Urinary bladder (tissue), 4 donors: ENCODE data around the gene GPR61. TPM values are rescaled to one million over a fixed set of nuclear protein-coding genes. Genes with fewer than 3 reads are reported as not detected.

ENCODE experiments used
- DNase-seq: peaks from one replicate; pipeline ENCODE4 v3.0.0-alpha.2; 2015; ENCODE audit errors: extremely low spot score
- H3K27ac ChIP-seq: one replicate; pipeline ENCODE4 v1.5.1; 2013; ENCODE audit warnings: low read depth, mild to moderate bottlenecking, moderate library complexity
- H3K36me3 ChIP-seq: one replicate; pipeline ENCODE4 v1.6.1; 2013; ENCODE audit warnings: mild to moderate bottlenecking, moderate library complexity; ENCODE audit not compliant: insufficient read depth
- H3K4me1 ChIP-seq: one replicate; pipeline ENCODE4 v1.6.1; 2013; ENCODE audit warnings: mild to moderate bottlenecking, moderate library complexity; ENCODE audit not compliant: insufficient read depth
- H3K4me3 ChIP-seq: one replicate; pipeline ENCODE4 v1.5.1; 2013; ENCODE audit warnings: low read depth, low read length
- WGBS: extraction: QIAGEN DNeasy Blood & Tissue Kit; methylation state at CpG from one replicate; pipeline ENCODE4 v1.1.7; 2013; 5-methylcytosine and 5-hydroxymethylcytosine counted together
- polyA plus RNA-seq: library from polyadenylated mRNA; stranded (reverse); fragments of 200-250 nt; gene quantifications from one replicate; pipeline ENCODE4 v1.2.3, GENCODE V29; 2013
- total RNA-seq: library from RNA; depleted of rRNA; stranded (reverse); fragments of >200 nt; gene quantifications from one replicate; pipeline ENCODE4 v1.2.3, GENCODE V29; 2014
- donor health status: healthy with polysubstance abuse.
- donor health status: healthy.

Gene GPR61
- total and polyA plus RNA-seq, 2 donors = 0.11 TPM; not detected in 1

DNA sequence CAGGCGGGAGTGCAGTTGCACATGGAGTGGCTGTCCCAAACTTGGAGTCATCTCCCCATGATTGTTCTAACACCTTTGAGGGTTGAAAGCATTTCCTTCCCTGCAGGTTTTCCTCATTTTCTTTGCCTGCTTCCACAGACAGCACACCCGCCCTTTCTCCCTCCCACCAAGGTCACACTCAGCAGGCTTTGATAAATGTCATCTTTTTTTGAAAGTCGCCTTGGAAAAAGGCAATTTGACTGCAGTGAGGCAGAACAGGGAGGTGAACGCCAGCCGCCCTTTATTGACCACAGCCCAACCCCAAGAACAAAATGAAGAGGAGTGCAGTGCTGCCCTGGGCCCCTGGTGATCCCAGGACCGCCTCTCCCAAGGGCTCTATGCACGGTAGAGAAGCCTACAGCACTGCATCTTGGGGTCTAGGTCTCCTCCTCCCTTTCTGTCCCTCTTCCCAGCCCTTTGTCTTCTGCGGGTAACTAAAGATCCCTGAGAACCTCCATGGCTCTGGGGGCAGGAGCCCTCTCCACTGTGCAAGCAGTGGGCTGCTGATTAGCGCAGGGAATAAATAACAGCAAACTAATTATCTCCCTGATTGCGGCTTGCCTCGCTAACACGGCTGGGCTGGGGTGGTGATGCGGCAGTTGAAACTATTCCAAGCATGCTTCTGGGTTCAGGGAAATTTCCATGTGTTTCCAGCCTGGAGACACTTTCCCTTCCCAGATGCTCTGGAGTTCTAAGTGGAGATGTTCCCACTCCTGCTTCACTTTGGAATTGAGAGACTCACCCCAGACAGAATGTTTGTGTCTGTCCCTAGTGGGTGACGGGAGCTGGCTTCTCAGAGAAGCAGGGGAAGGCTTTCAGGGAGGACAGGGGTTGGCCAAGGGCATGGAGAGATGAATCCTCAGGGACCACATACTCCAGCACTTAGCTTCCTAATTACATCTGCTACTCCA is 18.4 kb upstream of the GPR61 start:
- H3K4me3 ChIP-seq = no peak overlapping the region
- no peak overlapping the region for H3K27ac ChIP-seq
- no peak for DNase-seq
- no peaks in the 10 kb centered on the region for H3K4me1 ChIP-seq
- WGBS = 60% methylated on average over 14 of the region's 14 CpGs
- no peaks in the 10 kb centered on the region for H3K36me3 ChIP-seq

DNA sequence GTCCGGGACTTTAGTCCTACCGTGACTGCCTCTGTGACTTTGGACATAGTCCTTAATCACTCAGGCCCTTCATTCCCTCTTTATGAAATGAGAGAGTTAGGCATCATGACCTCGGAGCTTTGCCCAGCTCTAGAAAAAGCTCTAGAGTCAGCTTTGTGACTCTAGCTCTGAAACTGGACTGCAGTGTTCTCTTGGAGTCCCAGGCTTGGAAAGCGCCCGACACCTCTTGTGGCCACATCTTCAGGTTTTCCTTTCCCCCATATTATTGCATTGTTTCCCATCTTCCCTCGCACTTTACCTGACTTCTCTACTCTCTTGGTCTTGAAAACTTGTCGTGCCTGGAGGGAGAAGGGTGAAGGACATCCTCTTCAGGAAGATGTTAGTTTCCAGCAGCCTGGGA is 17.6 kb upstream of the GPR61 start:
- WGBS = 90% methylated on average over 7 of the region's 7 CpGs
- H3K36me3 ChIP-seq = no peaks in the 10 kb centered on the region
- no peak overlapping the region for H3K27ac ChIP-seq
- H3K4me1 ChIP-seq = no peaks in the 10 kb centered on the region
- no peak overlapping the region for H3K4me3 ChIP-seq
- no peak for DNase-seq

DNA sequence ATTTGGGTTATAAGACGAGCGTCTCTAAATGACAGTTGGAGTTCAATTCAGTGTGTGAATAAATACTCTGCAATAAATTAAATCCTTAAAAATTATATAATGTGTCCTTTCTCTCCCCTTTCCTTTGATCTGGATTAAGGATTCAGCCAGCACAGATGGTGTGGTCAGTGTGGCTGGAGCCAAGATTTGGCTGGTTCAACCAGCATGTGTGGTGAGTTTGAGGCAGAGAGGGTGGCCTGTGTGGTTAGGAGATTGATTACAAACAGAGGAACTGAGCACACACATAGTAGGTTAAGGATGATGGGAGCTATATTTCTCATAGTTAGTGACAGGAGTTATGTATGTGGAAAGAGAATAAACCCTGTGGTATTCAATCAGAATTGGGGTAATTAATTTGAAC is 16.0 kb upstream of the GPR61 start:
- 84% methylated on average over 2 of the region's 2 CpGs for WGBS
- H3K4me3 ChIP-seq = no peak overlapping the region
- DNase-seq = no peak

DNA sequence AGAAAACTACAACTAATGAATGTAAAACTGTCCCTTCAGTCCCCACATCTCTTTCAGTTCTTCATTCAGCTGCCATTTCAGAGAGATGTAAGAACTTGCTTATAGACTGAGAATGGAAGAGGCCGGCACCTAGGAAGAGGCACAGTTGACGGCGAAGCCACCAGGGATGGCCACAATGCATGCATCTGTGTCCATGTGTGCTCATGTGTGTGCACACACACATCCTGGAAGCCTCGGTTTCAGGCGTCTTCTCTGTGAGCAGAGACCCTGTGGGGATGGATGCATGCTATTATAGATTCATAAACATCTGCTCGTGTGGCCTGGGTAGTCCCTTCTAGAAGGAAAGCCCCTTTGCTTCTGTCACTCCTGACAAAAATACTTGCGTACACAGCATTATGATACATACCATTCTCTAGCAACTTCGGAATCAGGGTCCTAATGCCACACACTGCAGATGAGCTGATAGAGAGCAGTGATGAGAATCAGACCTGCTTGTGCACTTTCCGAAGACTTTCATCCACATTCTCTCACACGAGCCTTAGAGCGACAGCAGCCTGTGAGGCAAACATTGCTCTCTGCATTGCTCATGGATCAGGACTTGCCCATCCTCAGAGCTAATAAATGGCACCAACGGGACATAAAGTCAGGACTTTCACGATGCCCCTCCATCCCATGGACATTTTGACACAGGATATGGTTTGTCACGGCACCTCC is 12.4 kb upstream of the GPR61 start:
- no peak overlapping the region for H3K27ac ChIP-seq
- 64% methylated on average over 14 of the region's 14 CpGs for WGBS
- no peak for DNase-seq
- H3K4me1 ChIP-seq = no peaks in the 10 kb centered on the region
- no peak overlapping the region for H3K4me3 ChIP-seq
- H3K36me3 ChIP-seq = no peaks in the 10 kb centered on the region

More for the DNA sequence above, 16.0 kb upstream of the GPR61 start:
- Histone ChIP-seq H3K27ac (no peak overlapping the region), H3K36me3 (no peaks in the 10 kb centered on the region), H3K4me1 (no peaks in the 10 kb centered on the region)

DNA sequence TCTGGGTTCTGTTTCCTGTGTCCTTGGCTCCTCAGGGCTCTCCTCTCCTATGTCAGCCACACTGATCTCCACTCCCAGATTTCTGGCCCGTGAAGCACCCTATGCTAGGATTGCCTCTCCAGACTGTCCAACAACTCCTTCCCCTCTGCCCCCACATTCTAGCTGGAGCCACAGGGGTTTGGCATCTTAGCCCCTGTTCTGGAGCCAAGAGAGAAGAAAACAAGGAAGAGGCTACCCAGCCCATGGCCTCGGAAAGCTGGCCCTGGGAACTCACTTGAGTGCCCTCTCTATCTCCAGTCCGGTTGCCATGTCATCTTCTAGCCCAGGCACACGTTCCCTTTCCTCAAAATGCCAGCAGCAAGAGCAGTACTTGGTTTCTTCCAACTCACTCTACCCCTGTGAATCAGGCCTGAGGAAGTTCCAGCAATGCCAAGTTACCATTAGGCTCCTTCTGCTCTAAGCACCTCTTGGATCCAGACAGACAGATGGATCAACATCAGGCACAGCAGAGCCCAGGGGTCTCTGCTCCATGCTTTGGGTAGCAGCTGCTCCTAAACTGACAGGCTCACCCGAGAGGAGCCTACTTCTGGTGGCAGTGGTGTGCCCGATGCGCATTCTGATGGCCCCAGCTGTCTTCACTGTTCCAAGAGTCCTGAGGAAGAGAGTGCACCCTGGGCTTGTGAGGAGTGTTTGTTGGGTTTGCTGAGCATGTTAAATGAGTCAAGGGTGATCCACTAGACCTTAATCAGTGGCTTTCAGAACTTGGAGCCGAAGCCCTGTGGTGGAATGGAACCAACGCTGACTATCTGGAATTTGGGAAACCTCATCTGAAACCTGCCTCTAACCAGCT is 11.6 kb upstream of the GPR61 start:
- Histone ChIP-seq H3K4me1 (no peaks in the 10 kb centered on the region), H3K36me3 (no peaks in the 10 kb centered on the region), H3K27ac (no peak overlapping the region), H3K4me3 (no peak overlapping the region)
- WGBS = 87% methylated on average over 9 of the region's 9 CpGs
- no peak for DNase-seq

DNA sequence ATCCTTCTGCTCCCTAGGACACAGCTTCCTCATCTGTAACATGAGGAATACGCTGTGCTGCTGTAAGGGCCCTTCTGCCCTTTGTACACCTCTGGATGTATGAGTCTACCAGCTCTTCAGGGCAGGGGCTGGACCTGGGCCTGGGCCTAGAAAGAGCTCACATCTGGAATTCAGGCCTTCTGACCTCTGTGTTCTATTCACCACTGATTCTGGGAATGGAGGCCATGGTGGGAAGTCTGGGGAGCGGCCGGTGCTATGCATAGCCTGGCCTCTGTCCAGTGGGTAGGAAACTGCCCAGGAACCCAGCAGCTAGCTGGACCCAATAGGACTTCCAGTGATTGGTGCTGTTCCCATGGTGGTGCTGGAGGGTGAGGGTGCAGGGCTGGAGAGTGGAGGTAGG is 11.0 kb upstream of the GPR61 start:
- 87% methylated on average over 3 of the region's 3 CpGs for WGBS
- no peaks in the 10 kb centered on the region for H3K4me1 ChIP-seq
- no peak overlapping the region for H3K27ac ChIP-seq
- H3K36me3 ChIP-seq = no peaks in the 10 kb centered on the region
- no peak overlapping the region for H3K4me3 ChIP-seq
- DNase-seq = no peak

DNA sequence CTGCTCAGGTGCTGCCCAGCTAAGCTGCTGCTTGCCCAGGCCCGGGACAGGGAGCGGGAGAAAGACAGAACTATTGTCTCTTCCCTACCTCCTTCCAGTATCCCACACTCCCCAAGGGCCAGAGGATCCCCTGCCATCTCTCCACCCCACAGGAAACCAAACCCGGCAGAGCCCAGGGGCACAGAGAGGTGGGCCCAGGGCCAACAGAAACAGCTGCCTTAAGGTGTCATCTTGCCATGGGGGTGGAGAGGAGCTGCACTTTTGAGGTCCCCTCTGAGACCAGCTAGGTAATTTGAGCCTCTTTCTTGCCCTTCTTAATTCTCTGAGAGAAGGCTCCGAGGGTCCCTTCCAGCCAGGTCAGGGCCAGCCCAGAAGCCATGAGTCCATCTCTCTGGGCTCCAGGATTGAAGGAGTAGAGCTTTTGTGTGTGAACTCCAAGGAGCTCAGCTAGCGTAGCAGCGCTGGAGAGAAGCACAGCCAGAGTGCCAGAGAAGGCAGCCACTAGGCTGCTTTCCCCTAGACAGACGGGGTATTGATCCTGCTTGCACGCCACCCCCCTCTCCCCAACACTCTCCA is 9.7 kb upstream of the GPR61 start:
- no peak overlapping the region for H3K4me3 ChIP-seq
- DNase-seq = no peak
- no peaks in the 10 kb centered on the region for H3K36me3 ChIP-seq
- H3K27ac ChIP-seq = no peak overlapping the region
- H3K4me1 ChIP-seq = no peaks in the 10 kb centered on the region
- WGBS = 67% methylated on average over 8 of the region's 8 CpGs

DNA sequence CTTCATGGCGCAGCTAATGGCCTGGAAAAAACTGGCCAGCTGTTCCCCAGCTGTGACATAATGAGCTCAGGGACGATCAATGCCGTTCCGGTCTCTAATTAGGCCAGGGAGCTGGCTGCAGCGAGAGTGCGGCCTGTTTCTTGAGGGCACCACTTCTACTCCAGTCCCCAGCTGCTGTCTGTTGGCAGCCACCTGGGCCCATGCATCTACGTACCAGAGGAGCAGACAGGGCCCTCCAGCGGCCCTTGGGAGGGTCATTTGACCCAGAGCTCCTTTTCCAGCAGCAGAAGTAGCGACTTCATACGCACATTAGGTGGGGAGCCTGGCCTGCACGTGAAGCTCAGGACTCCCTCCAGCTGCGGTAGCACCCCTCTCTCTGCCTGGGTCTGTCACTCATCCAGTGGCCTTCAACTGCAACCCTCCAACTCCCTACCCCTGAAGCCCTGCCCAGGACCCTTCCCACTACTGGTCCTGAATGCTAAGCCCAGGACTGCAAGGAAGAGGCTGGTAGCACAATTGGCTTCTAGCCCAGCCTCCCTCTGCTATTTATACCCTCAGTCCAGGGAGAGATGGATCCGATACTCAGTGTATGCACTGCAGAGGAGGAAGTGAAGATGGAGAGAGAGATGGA is 9.1 kb upstream of the GPR61 start:
- H3K36me3 ChIP-seq = no peaks in the 10 kb centered on the region
- no peak for DNase-seq
- no peaks in the 10 kb centered on the region for H3K4me1 ChIP-seq
- H3K4me3 ChIP-seq = no peak overlapping the region
- no peak overlapping the region for H3K27ac ChIP-seq
- WGBS = 69% methylated on average over 13 of the region's 13 CpGs

DNA sequence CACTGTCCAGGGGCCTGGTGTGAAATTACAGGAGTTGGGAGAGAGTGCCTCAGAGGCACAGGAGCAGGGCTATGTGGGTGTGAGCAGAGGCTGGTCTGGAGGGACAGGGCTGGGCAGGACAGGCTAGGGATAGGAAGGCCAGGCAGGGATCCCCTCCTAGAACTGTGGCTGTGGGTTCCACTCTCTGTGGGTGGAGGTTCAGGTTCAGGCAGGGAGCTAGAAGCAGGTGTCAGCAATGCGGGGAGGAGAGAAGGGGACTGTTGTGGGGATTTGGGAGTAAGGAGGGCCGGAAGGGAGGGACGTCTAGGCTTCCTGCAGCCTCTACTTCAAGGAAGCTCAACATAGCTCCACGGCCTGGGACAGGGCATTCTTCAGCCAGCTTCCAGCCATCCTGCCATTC is 8.3 kb upstream of the GPR61 start:
- 87% methylated on average over 4 of the region's 4 CpGs for WGBS
- no peak overlapping the region for H3K27ac ChIP-seq

DNA sequence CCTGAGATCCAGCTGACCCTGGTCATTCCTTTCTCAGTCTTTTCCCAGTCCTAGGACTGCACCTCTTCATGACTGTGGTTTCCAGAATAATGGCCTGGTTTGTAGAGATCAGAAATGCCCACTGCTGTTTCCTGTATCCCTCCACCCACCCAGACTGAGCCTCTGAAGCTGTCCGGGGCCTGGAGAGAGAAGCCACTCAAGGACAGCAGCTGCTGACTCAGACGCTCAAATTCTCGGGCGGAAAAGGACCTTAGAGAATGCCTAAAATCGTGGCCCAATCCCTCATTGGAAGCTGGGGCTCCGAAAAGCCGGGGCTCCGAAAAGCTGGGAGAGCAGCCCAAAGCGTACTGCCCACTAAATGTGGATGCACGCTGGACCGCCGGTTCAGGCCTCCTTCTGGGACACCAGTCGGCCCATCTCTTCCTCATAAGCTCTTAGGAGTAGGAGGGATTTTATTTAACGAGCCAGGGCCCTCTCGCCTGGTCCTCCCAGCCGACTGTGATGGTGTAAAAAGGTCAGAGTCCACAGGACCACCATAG is 7.8 kb upstream of the GPR61 start:
- H3K4me1 ChIP-seq = no peaks in the 10 kb centered on the region

More for the DNA sequence above, 8.3 kb upstream of the GPR61 start:
- Histone ChIP-seq H3K4me3 (no peak overlapping the region), H3K4me1 (no peaks in the 10 kb centered on the region), H3K36me3 (no peaks in the 10 kb centered on the region)
- no peak for DNase-seq

DNA sequence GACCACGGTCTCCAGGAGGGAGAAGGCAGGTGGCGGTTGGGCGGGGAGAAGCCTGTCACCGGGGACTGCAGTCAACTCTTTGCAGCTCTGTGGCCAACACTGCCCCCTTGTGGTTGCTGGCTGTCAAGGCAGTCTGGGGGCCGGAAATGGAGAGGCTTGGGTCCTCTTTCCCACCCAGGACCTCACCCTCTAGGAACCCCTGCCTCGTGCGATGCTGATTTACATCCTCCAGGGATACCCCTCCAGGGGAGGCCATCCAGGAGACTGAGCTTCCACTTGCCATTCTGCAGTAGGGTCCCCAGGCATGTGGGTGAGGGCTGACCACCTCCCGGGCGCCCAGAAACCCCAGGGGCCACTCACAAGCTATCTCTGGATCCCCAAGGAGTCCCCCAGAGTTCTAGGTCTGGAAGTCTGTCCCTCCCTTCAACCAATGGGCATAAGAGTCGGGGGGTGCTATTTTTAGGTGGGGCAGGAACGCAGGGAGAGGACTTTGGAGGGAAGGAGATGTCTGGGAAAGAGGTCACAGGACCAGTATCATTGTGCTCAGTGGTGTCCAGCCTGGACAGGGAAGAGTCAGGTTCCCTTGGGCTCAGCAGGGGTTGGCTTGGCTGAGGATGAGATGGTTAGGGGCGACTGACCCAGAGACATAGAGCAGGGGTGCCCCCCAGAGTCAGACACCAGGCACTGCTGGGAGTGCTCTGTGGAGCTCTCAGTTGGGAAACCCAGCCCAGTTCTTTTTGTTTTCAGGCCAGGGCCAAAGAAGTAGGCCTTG is 7.1 kb upstream of the GPR61 start:
- no peaks in the 10 kb centered on the region for H3K4me1 ChIP-seq
- no peaks in the 10 kb centered on the region for H3K36me3 ChIP-seq
- WGBS = 16% methylated on average over 12 of the region's 12 CpGs
- DNase-seq = peak; percentile 21
- H3K4me3 ChIP-seq = peak overlapping the region; percentile 11
- no peak overlapping the region for H3K27ac ChIP-seq

More for the DNA sequence above, 7.8 kb upstream of the GPR61 start:
- Histone ChIP-seq H3K4me3 (no peak overlapping the region), H3K36me3 (no peaks in the 10 kb centered on the region), H3K27ac (no peak overlapping the region)
- 62% methylated on average over 16 of the region's 16 CpGs for WGBS
- DNase-seq = no peak

DNA sequence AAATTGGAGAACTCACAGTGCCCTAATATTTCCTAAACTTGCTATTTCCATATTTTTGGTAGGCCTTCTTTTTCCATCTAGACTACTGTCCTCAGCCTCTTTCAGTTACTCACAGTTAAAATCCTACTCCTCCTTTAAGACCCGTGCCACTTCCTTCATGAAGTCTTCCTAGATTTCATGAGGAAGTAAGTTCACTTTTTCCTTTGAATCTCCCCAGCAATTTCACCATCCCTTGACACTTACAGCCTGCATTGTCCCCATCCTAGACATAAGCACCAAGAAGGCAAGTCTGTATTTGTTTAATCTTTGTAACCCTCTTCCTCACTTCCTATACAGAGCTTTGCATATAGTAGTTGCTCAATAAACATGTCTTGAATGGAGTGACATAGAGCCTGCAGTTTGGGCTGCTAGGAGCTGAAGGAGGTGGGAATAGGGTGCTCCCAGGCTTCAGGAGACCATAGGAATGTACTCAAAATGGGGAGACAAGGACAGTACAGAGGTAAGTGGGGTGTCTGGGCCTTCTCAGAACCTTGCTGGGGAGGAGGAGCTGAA is 5.3 kb upstream of the GPR61 start:
- H3K4me3 ChIP-seq = no peak overlapping the region
- no peak for DNase-seq
- H3K36me3 ChIP-seq = no peaks in the 10 kb centered on the region
- 90% methylated on average over 1 of the region's 1 CpG for WGBS
- no peaks in the 10 kb centered on the region for H3K4me1 ChIP-seq
- H3K27ac ChIP-seq = no peak overlapping the region
